HG03139 (cell line): ENCODE data around the gene BTF3L4.
"Not testable (repeated sequence)": the region's sequence is repeated elsewhere in the genome, so short reads cannot be mapped to it uniquely, and the experiment has no call there.

Source experiments
- ATAC-seq: cut with Tn5 transposase; IDR thresholded peaks from one replicate; pipeline ENCODE4 v1.9.1; 2021; ENCODE audit not compliant: unreplicated experiment

Gene BTF3L4

DNA sequence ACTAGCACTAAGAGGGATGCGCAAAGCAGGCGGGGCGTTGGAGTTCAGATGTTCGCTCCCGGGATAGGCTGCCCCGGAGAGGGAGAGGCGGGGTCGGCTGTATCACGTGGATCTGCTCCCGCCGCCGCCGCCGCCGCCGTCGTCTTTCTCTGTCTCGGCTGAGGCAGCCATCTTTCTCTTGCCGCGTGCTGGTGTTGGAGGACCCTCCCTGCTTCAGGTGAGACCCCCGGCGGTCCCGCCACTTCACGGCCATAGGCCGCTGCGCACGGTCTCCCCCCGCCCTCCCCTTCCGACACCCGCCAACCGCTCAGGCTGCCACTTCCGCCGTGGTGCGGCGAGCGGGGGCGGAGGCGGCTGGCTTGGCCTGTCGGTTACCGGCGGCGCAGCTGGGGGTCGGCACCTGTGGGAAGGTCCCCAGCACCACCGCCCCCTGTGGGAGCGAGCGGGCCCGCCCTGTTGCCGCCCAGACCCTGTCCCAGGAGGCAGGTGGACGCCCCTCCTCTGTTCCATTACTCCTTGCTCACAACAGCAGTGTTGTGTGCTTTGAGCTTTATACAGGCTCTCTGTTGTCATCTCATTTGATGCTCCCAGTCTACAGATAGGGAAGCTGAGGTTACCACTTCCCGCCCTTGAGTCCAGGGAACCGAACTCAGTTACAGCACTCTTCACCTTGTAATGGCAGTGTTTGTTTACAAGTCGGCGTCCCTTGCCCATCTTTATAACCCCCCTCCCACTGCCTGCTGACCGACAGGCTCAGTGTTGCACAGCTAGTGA, at the start of gene BTF3L4:
Gene BTF3L4, plus strand, starts transcription at position 133 of the 774 bp plus-strand sequence. CDS start 3,553 bp downstream, outside the sequence.
- ATAC-seq, result peak; percentile 75

DNA sequence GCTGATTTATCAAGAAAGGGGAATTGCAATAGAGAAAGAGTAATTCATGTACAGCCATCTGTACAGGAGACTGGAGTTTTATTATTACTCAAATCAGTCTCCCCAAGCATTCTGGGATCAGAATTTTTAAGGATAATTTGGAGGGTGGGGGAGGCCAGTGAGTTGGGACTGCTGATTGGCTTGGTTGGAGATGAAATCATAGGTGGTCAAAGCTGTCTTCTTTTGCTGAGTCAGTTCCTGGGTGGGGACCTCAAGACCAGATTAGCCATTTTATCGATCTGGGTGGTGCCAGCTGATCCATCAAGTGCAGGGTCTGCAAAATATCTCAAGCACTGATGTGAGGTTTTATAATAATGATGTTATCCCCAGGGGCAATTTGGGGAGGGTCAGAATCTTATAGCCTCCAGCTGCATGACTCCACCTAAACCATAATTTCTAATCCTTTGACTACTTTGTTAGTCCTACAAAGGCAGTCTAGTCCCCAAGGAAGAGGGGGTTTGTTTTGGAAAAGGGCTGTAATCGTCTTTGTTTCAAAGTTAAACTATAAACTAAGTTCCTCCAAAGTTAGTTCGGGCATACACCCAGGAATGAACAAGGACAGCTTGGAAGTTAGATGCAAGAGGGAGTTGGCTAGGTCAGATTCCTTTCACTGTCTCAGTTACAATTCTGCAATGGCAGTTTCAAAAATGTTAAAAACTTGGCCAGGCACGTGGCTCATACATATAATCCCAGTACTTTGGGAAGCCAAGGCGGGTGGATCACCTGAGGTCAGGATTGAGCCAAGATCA, 48.7 kb upstream of the BTF3L4 start:
- no peak for ATAC-seq

DNA sequence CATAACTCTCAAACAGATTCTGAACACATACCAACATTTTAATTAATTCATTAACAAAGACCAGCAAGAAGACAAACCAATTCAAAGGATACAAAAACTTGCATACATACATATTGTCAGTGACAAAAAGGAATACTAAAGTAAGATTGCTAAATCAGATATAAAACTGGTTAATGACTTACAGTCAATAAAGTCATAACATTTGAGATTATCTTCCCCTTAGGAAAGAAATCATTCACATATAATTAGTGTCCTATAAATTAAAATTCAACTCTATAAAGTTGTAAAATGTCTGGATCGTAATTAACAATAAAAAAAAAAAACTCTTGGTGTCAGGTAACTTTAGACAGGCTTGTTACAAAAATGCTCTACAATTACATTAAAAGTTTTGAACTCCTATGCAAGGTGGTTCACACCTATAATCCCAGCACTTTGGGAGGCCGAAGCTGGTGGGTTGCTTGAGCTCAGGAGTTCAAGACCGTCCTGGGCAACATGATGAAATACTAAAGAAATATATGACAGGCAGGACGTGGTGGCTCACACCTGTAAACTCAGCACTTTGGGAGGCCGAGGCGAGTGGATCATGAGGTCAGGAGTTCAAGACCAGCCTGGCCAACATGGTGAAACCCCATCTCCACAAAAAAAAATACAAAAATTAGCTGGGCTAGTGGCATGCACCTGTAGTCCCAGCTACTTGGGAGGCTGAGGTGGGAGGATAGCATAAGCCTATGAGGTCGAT, 47.9 kb upstream of the BTF3L4 start:
- no peak for ATAC-seq

DNA sequence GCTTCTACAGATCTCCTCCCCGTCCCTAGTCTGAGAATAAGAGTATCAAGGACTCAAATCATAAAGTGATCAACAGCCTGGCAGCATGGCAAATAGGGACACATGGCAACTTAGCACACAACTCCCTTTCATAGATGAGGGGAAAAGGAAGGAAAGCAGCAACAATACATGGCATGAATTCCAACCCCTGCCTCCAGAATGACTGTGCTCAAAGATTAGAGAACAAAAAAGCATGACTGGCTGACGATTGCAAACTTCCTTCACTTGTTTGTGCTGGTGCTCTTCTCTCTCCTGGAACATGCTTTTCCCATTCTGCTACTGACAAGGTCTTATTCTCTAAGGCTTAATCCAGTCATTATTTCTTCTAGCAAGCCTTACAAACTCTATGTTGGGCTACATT, 34.0 kb upstream of the BTF3L4 start:
- no peak for ATAC-seq

DNA sequence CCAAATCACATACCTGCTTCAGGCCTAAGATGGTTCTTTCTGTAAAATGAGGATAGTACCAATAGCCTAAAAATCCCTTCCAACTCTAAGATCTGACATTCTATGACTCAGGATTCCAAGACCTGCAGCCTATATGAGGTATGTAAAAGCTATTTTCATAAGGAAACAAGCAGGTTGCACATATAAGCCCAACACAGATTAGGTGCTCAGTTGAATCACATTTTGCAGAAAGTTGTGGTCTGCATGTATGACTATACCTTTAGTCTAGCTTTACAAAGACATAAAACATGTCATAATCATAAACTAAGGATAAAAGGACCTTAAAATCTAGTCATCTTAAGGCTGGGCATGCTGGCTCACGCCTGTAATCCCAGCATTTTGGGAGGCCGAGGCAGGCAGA, 29.8 kb upstream of the BTF3L4 start:
- no peak for ATAC-seq

DNA sequence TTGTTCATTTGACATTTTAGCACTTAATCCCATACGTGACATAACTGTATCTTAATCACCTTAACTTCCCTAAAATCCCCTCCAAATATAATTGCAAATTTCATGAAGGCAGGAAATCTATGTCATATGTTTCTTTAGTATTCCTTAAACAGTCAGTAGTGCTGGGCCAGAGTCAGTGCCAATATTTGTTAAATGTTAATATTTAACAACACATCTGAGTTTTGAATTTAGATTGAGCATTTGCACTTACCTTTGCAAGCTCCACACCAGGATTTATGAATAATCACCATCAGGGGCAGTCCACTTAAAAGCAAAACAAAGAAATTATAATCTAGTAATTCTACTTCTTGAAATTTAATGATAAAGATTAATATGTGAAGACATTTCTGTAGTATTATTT, 27.8 kb upstream of the BTF3L4 start:
- ATAC-seq, result no peak

DNA sequence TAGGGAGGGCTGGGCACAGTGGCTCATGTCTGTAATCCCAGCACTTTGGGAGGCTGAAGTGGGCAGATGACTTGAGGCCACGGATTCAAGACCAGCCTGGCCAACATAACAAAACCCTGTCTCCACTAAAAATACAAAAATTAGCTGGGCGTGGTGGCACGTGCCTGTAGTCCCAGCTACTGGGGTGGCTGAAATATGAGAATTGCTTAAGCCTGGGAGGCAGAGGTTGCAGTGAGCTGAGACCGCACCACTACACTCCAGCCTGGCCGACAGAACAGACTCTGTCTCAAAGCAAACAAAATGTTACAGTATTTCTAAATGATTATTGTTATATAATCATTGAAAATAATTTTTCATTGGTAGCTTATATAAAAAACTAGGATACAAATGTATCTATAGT, 27.3 kb upstream of the BTF3L4 start:
- ATAC-seq, result not testable (repeated sequence)

DNA sequence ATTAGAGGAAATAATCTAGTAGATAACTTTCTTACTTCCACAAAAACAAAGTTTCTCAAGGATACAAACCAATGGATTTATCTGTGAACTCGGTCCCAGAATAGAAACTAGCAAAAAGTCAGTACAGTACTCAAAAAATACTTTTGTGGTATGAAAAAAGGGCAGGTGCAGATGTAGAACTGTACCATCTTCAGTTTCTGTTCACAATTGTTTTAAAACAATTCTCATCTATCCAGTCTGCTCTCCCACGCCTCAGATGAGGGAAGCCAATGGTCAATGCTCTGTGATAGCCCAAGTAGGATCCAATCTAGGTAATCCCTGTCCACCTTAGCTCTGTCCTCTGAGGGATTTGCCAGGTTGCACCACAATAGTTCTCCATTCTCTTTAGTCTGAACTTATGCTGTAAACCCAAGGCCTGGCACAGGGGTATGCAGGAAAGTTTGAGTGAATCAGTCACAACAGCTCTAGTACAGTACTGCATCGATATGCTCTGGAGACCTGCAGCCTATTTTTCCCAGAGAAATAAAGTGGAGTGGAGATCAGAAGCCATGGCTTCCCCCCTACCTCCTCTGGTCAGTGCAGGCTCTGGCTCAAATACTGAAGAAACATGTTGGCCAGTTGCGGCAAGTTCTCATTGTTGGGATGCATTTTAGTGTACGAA, 23.8 kb upstream of the BTF3L4 start:
- no peak for ATAC-seq

DNA sequence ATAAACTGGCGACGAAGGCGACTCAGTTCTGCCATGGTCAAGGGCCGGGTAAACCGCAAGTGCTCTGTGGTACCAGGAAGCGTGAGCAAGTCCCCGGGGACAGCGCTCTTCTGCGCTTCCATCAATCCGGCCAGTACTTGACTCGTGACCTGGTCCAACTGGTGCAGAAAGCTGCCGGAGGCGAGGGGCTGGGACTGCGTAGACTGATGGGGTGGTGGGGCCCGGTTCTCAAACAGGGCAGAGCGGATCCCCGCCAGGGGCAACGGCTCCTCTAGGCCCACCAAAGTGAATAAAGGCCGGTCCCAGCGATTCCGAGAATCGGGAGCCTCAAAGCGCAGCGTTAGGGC, 23.3 kb upstream of the BTF3L4 start:
- ATAC-seq, result no peak

DNA sequence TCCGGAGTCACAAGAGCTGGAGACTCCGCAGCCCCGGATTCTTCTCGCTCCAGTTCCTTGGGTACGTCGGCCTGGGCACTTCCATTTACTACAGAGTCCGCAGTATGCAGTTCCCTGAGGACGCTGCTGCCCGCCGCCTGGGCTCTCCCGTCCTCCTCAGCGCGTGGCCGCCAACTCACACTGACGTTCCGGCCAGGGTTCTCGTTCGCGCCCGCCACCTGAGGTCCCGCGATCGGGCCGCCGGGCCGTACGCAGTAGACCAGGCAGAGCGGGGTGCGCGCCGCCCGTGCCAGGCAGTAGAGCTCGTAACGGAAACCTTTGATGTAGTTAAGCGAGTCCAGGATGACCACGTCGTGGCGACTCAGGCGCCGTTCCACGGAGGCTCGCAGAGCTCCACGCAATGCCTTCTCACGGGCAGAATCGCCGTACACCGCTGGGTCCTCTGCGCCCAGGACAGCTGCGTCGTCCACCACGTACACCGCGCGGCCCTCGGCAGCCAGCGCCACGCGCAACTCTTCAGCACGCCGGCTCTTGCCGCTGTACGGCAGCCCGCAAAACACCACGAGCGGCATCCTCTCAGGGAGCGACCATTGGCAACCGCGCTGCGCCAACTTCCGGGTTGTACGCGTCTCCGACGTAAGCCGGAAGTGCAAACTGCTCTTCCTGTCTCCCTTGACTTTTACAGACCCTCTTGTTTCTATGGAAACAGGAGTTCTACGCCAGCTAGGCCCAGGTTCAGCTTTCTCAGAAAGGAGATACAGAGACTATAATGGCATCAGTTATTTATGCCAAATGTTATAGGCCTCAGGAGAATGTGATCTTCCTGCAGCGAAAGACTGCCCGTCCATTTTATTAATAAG, 22.7 kb upstream of the BTF3L4 start, which contains the start of gene KTI12:
Gene KTI12, minus strand, starts transcription at position 621 of the 860 bp plus-strand sequence. Its CDS starts 49 bp downstream, at position 572.
- ATAC-seq, result peak; percentile 76

DNA sequence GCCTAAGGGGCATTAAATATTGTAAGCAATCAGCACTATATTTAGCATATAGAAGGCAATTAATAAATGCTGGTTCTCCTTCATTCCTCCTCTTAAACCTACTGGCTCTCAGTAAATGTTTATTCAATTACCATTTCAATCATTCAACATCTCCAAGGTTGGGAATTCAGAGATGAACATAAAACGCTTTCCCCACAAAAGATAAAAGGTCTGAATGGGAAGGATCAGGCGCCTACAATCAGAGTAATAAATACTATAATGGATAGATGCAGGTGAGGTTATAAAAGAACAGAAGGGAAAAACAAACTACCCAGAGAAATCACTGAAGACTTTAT, 22.1 kb upstream of the BTF3L4 start:
- ATAC-seq, result no peak

DNA sequence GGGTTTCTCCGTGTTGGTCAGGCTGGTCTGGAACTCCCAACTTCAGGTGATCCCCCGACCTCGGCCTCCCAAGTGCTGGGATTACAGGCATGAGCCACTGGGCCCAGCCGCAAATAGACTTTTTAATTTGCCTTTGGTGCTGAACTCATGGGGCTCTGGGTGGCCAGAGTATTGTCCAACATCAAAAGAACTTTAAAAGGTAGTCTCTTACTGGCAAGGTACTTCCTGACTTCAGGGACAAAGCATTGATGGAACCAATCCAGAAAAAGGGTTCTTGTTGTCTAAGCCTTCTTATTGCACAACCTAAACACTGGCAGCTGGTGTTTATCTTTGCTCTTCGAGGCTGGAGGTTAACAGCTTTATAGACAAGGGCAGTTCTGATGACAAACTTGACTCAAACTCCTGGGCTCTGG, 18.7 kb upstream of the BTF3L4 start:
- no peak for ATAC-seq

DNA sequence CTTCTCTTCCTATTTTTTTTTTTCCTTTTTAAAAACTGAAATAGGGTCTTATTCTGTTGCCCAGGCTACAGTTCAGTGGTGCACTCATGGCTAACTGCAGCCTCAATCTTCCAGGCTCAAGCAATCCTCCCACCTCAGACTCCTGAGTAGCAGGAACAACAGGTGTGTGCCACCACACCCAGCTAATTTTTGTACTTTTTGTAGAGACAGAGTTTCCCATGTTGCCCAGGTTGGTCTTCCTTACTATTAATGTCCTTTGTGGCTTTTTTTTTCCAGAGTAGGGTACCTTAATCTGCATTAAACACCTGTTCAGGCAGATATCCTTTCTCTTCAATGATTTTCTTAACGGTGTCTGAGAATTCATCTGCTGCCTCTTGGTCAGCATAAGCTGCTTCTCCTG, 18.2 kb upstream of the BTF3L4 start:
- ATAC-seq, result no peak

DNA sequence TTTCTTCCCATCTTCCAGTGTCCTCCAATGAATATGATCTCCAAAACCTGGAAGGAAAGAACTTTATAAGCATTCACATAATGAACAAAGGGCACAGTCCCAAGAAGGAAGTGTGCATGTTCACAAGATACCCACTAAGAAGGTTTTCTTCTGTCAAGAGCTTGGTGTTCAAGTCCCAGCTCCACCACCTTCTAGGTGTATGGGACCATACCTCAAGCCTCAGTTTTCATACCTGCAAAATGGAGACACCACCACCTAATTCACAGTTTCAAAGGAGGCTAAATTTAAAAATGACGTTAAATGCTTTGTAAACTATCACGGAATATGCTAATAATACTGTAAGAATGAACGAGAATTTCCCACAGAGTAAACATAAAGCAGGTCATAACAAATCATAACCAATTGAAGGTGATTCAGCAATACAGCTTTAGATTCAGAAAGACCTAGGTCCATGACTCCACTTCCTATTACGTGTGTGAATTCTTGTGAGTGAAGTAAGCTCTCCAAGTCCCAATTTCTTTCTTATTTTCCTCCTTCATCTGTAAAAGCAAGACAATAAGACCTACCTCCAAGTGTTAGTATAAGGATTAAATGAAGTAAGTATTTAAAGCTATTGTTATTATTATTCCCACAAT, 14.4 kb upstream of the BTF3L4 start:
- ATAC-seq, result no peak

DNA sequence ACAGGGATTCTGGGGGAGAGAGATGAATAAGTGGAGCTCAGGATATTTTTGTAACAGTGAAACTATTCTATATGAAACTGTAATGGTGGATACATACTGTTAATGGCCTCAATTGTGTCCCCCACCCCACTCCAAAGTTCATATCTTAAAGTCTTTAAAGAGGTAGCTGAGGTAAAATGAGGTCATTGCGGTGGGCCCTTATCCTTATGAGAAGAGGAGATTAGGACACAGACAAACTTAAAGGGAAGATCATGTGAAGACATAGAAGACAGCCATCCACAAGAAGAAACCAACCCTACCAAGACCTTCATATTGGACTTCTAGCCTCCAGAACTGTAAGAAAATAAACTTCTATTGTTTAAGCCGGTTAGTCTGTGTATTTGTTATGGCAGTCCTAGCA, 10.9 kb upstream of the BTF3L4 start:
- no peak for ATAC-seq

DNA sequence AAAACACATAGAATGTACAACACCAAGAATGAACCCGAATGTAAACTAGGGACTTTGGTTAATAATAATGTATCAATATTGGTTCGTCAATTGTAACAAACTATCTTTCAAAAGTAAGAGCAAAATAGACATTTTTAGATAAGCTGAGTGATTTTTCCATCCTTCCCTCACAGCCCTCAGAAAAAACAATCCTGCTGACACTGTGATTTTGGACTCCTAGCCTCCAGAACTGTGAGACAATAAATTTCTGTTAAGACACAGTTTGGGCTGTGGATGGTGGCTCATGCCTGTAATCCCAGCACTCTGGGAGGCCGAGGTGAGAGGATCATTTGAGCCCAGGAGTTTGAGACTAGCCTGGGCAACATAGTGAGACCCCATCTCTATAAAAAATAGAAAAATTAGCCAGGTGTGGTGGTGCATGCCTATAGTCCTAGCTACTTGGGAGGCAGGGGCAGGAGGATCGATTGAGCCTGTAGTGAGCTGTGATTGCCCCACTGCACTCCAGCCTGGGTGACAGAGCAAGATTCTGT, 10.4 kb upstream of the BTF3L4 start:
- not testable (repeated sequence) for ATAC-seq

DNA sequence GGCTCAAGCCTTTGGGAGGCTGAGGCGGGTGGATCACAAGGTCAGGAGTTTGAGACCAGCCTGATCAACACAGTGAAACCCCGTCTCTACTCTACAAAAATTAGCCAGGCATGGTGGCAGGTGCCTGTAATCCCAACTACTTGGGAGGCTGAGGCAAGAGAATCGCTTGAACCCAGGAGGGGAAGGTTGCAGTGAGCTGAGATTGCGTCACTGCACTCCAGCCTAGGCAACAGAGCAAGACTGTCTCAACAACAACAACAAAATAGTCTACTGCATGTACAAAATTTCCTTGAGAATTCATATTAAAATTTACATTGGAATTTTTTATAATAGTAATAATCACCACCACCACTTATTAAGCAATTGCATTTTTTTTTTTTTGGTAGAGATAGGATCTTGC, 6.8 kb upstream of the BTF3L4 start:
- not testable (repeated sequence) for ATAC-seq

DNA sequence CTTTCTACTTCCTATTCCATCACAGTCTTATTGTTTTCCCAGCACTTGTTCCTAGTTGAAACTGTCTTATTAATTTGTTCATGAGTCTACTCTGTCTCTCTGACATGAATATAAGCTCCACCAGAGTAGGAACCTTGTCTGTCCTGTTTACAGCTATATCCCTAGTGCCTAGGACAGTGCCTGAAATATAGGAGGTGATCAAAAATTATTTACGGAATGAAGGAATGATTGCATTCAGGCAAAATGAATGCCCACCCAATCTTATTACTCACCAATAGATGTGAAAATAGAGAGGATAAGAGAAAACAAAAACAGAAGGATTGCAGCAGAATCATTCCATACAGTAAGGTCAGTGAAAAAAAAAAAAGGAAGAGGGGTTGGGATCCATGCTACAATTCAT, 2.2 kb upstream of the BTF3L4 start:
- no peak for ATAC-seq

DNA sequence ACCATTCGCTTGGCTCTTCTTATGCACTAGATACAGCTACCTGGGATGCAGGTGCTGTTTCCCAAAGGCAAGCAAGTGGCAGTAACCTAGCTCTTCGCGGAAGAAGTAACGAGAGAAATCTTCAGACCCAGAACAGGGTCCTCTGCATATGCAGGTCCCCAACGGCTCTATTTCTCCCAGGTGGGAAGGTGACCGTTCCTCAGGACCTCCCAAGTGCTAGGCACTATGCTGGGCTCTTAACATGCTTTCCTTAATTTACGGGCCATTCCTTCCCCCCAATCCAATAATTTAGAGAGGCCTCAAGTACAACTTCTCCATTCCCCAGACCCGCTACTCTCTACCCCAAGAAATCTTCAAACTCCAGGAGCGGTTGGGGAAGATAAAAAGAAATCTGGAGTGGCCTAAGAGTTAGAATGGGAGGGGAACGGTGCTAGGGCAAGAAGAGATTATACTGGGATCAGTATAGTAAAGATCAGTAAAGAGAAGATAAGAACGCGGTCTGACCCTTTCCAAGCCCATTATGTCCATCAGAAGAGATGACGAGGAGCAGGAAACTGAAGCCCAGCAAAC, 1.5 kb upstream of the BTF3L4 start:
- ATAC-seq, result no peak
